KMS-11 (cell line): ENCODE results near the gene NEDD4L.

Experiments
- H2AFZ ChIP-seq: fragments of 200-600 bp; sonication (generic); 2 replicates; pipeline ENCODE4 v1.6.1; 2016; ENCODE audit warnings: antibody characterized with exemption, mixed run types, low read depth
- H3K27ac ChIP-seq: fragments of 200-600 bp; sonication (generic); 2 replicates; pipeline ENCODE4 v1.6.1; 2016; ENCODE audit warnings: mild to moderate bottlenecking, mixed run types
- H3K27me3 ChIP-seq: fragments of 200-600 bp; sonication (generic); 2 replicates; pipeline ENCODE4 v1.6.1; 2017; ENCODE audit warnings: mild to moderate bottlenecking, low read depth, mixed run types, moderate library complexity; ENCODE audit not compliant: insufficient read depth
- H3K36me3 ChIP-seq: fragments of 200-600 bp; sonication (generic); 2 replicates; pipeline ENCODE4 v1.6.1; 2017; ENCODE audit warnings: mild to moderate bottlenecking, mixed run types; ENCODE audit not compliant: insufficient read depth
- H3K4me1 ChIP-seq: fragments of 200-600 bp; sonication (generic); 2 replicates; pipeline ENCODE4 v1.6.1; 2016; ENCODE audit warnings: mild to moderate bottlenecking, low read depth, mixed run types; ENCODE audit not compliant: poor library complexity, severe bottlenecking
- H3K4me2 ChIP-seq: fragments of 200-600 bp; sonication (generic); 2 replicates; pipeline ENCODE4 v1.7.0; 2016; ENCODE audit warnings: mild to moderate bottlenecking, mixed run types
- H3K4me3 ChIP-seq: fragments of 200-600 bp; sonication (generic); IDR thresholded peaks from 2 replicates; pipeline ENCODE4 v1.6.1; 2017; ENCODE audit warnings: low read depth, low read length, mixed read lengths; ENCODE audit not compliant: insufficient read depth
- H3K79me2 ChIP-seq: fragments of 200-600 bp; sonication (generic); 2 replicates; pipeline ENCODE4 v1.6.1; 2016; ENCODE audit warnings: low read depth, mixed run types; ENCODE audit not compliant: insufficient read depth
- H3K9ac ChIP-seq: fragments of 200-600 bp; sonication (generic); 2 replicates; pipeline ENCODE4 v1.6.1; 2016; ENCODE audit warnings: mild to moderate bottlenecking, mixed run types
- H4K20me1 ChIP-seq: fragments of 200-600 bp; sonication (generic); 2 replicates; pipeline ENCODE4 v1.6.1; 2016; ENCODE audit warnings: mild to moderate bottlenecking, mixed run types; ENCODE audit not compliant: insufficient read depth
- CTCF ChIP-seq: fragments of 200-600 bp; sonication (generic); conservative IDR thresholded peaks from 2 replicates; pipeline ENCODE4 v1.6.1; 2017; ENCODE audit warnings: low read depth, mild to moderate bottlenecking, antibody characterized with exemption, low read length, moderate library complexity, mixed read lengths

NEDD4L gene

GRCh38 chr18:58416704-58417683, 373.0 kb downstream of the NEDD4L start:
- Histone ChIP-seq H3K4me2 (no peak overlapping the region), H3K27ac (no peak overlapping the region), H3K4me3 (no peak overlapping the region), H3K36me3 (no peaks in the 10 kb centered on the region), H3K79me2 (no peaks in the 10 kb centered on the region), H3K27me3 (no peaks in the 10 kb centered on the region), H4K20me1 (no peaks in the 10 kb centered on the region), H3K4me1 (no peaks in the 10 kb centered on the region), H2AFZ (no peak overlapping the region), H3K9ac (no peak overlapping the region)
- TF ChIP-seq CTCF: no peak

GRCh38 chr18:58417752-58418151, 373.7 kb downstream of the NEDD4L start:
- Histone ChIP-seq H2AFZ (no peak overlapping the region), H3K79me2 (no peaks in the 10 kb centered on the region), H4K20me1 (no peaks in the 10 kb centered on the region), H3K36me3 (no peaks in the 10 kb centered on the region), H3K4me3 (no peak overlapping the region), H3K9ac (no peak overlapping the region), H3K27ac (no peak overlapping the region), H3K4me2 (no peak overlapping the region), H3K4me1 (no peaks in the 10 kb centered on the region), H3K27me3 (no peaks in the 10 kb centered on the region)
- TF ChIP-seq CTCF: no peak

GRCh38 chr18:58418361-58418760, 374.3 kb downstream of the NEDD4L start:
- H3K4me1 ChIP-seq: no peaks in the 10 kb centered on the region
- H3K9ac ChIP-seq: no peak overlapping the region
- no peaks in the 10 kb centered on the region for H3K27me3 ChIP-seq
- no peak for TF ChIP-seq CTCF
- no peaks in the 10 kb centered on the region for H3K36me3 ChIP-seq
- no peak overlapping the region for H3K4me3 ChIP-seq
- H4K20me1 ChIP-seq: no peaks in the 10 kb centered on the region
- H3K27ac ChIP-seq: no peak overlapping the region
- no peak overlapping the region for H3K4me2 ChIP-seq
- H2AFZ ChIP-seq: no peak overlapping the region
- H3K79me2 ChIP-seq: no peaks in the 10 kb centered on the region

- Histone ChIP-seq H4K20me1 (no peaks in the 10 kb centered on the region), H3K36me3 (no peaks in the 10 kb centered on the region), H3K4me1 (no peaks in the 10 kb centered on the region), H2AFZ (no peak overlapping the region), H3K27me3 (no peaks in the 10 kb centered on the region), H3K4me3 (no peak overlapping the region), H3K27ac (no peak overlapping the region), H3K9ac (no peak overlapping the region), H3K79me2 (no peaks in the 10 kb centered on the region), H3K4me2 (no peak overlapping the region)
- no peak for TF ChIP-seq CTCF
Measured at GRCh38 chr18:58419587-58420199, 375.7 kb downstream of the NEDD4L start.
